ENCODE results near the gene PPP1R17.

The PPP1R17 gene

GRCh38 chr7:31687024-31687748, at the start of gene PPP1R17:
TSS of gene PPP1R17 (plus strand) at chr7:31687215. CDS start at chr7:31692442, 5,227 bp downstream.
- H3K4me3 ChIP-seq (ENCODE audit: low read depth, low read length), result no peak within 1 kb of the TSS

GRCh38 chr7:31640381-31640780, 46.6 kb upstream of the PPP1R17 start:
- no peak overlapping the region for H3K4me3 ChIP-seq (ENCODE audit: low read depth, low read length)

DNA sequence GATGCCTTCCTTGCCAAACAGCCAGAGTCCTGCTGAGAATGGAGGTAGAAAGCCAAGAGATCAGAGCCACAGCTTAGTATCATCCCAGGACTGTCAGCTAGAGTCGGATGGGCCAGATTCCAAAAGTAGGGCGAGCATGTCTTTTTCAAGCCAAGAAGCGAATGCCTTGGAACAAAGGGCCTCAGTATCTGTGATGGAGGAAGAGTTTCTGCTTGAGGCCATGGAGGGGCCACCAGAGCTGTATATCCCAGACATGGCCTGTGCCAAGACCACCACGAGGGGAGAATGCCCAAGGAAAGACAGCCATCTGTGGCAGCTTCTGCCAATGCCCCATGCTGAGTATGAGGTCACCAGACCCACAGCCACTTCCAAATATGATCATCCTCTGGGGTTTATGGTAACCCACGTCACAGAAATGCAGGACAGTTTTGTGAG, 44.3 kb upstream of the PPP1R17 start:
- no peak overlapping the region for H3K4me3 ChIP-seq (ENCODE audit: low read depth, low read length)

DNA sequence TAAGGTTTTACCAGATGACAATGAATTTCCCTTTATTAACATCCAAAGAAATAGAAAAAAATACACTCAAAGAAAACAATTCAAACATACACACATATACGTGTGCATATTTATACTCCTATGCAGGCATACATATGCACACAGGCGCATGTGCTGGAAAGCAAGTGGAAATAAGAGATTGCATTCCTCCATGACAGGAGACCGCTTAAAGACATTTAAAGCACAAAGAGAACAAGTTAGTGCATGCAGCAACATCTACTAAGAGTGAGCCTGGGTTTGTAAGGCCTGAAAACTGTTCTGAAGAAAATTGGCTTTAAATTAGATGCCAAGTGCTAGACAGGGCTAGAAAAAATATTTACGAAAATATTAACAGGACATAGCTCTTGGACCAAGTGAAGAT, 40.1 kb upstream of the PPP1R17 start:
- H3K4me3 ChIP-seq (ENCODE audit: low read depth, low read length), result no peak overlapping the region

DNA sequence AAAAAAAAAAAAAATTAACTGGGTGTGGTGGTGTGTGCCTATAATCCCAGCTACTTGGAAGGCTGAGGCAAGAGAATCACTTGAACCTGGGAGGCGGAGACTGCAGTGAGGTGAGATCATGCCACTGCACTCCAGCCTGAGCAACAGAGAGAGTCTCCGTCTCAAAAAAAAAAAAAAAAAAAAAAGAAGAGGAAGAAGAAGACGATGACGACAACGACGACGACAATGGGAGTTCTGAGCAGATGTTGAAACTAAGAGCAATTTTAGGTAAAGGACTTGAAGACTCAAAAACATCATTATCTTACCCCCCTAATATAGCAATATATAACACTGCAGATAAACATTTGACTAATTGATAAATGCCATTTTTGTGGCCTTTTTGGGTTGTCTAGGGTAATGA, 39.5 kb upstream of the PPP1R17 start:
- no peak overlapping the region for H3K4me3 ChIP-seq (ENCODE audit: low read depth, low read length)

DNA sequence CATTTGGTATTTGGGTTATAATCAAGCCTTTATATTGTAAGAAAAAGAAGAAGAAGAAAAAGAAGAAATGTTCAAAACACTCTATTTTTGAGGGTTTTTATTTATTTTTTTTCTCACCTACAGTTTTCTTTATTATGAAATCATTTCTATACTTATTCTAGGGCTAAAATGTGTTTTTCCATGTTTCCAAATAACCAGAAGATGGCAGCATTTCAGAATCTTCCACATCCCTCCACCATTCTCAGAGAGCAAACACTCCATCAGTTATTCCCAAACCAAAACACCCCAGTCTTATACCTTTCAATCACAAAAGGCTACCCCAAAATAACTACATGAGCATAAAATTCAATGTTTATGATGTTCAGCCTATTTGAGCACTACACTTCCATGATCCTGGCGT, 38.7 kb upstream of the PPP1R17 start:
- H3K4me3 ChIP-seq (ENCODE audit: low read depth, low read length), result no peak overlapping the region

DNA sequence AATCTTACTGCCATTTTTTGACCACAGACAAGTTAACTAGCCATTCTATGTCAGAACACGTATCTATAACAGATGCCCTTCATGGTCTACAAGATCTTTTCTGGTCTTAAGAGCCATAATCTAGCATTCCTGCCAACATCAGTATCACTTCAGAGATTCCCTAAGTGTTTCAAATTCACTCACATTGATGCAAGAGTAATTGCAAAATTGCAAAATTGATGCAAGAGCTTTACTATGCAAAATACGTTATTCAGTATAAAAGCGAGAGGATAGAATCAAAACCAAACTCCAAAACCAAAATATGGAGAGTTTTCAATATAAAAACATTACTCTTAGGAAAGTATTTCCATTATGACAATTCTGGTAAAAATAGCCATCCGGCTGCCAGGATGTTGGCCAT, 38.1 kb upstream of the PPP1R17 start:
- H3K4me3 ChIP-seq (ENCODE audit: low read depth, low read length), result no peak overlapping the region

DNA sequence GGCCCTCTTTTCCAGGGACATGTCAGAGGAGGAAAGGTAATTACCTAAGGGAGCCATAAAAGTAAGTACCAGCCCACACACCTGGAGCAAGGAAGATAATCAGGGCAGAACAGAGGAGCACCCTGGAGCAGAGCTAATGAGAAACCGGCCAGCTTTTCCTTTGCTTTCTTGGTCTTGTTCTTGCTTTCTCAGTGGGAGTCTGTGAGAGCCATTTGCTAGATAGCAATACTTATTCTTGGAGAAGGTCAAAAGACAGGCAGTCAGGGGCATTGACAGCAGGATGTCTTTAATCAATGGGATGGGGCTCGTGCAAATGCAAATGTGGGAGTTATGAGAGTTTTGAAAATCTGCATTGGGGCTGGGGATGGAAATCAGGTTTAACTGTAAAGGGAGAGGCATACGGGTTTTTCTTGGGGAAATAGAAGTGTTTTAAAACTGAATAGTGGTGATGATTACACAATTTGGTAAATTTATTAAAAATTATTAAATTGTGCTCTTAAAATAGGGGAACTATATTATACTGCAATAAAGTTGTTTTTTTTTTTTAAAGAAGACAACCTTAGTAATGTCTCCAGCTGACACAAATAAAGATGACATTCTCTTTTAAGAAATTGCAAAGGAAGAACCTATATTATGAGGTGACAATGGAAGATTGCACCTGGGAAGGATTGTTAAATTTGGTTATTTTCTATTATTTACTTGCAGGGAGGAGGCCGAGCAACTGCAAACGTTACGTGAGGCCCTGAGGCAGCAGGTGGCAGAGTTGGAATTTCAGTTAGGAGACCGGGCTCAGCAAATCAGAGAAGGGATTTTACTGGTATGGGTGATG, 35.6 kb upstream of the PPP1R17 start:
- H3K4me3 ChIP-seq (ENCODE audit: low read depth, low read length), result no peak overlapping the region

DNA sequence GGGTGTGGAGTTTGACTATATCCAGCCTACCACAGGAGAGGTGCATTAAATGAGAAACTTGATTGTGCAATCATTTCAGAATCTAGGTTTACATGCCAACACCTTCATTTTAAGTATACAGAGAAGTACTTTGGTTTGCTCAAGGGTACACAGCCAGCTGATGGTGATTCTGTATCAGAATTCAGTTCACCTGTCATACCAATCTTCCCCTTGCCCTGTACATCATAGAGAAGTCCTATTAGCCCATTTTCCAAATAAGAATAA, 35.0 kb upstream of the PPP1R17 start:
- no peak overlapping the region for H3K4me3 ChIP-seq (ENCODE audit: low read depth, low read length)

DNA sequence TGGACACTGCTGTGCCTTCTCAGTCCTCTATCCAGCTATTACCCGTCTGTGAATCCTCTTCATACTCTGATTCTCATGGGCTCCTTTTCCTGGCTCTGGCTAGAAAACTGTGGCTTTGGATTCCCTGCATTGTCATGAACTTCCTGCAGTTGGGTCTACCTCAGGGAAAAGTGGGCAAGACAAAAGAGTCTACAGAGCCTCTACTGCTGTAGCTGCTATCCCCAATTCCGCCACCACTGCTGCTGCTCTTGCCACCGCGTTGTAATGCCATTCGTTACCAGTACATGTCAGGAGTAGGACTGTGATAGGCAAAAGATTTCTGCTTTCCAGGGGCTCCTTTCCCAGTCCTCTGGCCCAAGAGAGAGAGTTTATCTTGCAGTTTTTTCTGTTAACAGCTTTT, 23.9 kb upstream of the PPP1R17 start:
- no peak overlapping the region for H3K4me3 ChIP-seq (ENCODE audit: low read depth, low read length)

DNA sequence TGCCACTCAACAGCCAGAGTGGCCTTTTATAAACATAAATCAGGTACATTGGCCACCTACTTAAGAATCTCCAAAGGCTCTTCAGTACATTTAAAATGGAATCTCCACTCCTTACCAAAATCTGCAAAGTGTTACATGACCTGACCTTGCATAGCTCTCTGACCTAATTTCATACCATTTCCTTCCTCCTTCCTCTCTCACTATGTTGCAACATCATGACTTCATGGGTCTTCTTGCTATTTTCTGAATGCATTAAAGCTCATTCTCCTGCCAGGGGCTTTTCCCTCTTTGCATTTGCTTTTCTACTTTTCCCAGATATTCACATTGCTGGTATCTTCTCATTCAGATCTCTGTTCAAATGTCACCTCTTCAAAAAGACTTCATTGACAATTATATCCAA, 22.1 kb upstream of the PPP1R17 start:
- no peak overlapping the region for H3K4me3 ChIP-seq (ENCODE audit: low read depth, low read length)

DNA sequence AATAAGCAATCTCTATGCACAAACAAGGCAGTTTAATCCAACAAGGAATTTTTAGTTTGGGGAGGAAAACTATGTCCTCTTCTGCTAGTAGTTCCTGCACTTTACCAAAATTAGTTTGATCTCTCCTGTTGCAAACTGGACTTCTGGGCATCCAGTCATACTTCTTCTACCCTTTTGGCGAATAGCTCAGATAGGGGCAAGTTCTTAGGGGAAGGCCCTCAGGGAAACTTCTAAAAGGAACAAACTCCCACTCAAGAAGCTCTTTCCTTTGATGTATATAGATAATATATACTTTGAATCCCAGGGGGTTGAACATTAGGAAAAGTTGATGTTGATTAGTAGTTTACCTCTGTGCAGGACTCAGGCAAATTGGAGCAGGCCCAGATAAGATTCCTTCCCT, 21.5 kb upstream of the PPP1R17 start:
- no peak overlapping the region for H3K4me3 ChIP-seq (ENCODE audit: low read depth, low read length)

DNA sequence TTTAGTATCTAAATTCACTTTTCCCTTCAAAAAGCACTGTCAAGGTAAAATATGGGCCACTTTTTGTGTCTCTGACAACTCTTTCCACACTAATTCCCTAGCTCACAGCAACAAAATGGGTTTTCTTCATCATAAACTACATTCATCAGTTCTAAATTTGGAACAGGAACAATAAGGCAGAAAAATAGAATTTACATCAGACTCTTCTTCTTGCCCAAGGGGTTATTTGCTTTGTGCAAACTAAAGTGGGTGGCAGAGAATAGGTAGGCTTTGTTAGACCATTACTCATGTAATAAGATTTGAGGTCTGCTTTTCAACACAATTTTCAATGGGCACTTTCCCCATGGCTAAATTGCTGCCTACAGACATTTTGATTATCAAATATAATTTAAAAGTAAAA, 17.6 kb upstream of the PPP1R17 start:
- no peak overlapping the region for H3K4me3 ChIP-seq (ENCODE audit: low read depth, low read length)

DNA sequence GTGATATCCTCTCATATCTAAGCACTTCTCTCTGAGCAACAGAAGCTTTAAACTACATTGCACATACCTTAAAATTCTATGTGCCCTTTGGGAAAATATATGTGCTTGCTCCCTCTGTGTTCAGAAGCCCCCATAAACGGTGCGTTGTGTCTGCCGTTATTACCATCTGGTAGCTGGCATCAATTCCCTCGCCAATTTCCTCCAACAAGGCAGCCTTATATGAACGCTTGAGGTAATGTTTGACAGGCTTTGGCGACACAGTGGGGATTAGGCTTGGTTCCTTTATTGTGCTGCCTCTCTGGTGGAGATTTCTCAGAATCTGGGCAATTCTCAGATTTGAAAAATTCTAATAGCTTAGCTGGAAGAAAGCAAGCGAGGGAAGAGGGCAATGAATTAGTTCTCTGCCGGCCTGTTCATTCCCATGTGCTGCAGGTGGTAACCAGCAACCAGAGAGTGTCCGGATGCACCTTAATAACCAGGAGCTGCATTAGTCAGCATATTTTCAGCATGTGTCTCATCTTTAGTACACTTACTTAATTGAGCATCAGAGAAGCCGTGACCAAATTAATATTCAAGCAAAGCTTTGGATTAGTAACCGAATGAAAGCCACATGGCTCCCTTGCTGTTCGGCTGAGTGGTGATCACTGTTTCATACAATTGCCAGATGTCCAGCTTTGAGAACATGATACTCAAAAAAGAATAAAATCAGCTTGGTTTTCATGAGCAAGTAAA, 7.3 kb upstream of the PPP1R17 start:
- no peak overlapping the region for H3K4me3 ChIP-seq (ENCODE audit: low read depth, low read length)

DNA sequence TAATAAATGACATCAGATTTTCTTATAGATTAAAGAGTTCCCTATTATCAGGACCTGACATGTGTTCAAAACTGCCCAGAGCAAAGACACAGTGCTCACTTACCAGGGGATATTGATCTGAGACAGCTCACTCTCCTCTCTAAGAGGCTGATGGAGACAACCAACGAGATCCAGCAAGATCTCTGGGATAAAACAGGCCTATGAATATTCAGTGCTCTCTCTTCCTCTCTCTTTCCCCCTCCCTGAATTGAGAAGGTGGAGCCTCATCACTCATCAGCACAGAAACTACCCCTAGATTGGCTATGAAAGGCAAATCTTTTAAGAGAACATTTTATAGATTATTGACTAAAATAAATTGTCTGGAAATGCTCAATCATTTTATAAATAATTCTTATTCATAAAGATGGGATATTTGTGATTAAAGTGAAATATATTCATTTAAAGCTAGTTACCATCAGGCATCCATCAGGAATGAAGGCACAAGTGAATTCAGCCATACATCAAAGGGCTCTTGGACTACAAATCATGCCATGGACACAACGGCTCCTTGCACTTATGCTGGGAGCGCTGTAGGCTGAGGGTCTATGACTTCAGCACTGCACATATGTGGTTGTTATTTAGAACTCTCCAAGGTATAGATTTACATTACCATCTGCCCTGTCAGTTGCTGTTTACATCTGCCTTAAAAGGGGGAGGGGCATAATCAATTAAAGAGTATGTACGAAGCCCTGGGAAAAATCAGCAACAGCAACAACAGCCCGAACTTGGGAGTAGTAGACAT, 3.4 kb upstream of the PPP1R17 start:
- no peak overlapping the region for H3K4me3 ChIP-seq (ENCODE audit: low read depth, low read length)

GRCh38 chr7:31688372-31688771, 1.4 kb downstream of the PPP1R17 start:
- H3K4me3 ChIP-seq (ENCODE audit: low read depth, low read length), result no peak overlapping the region

- no peak overlapping the region for H3K4me3 ChIP-seq (ENCODE audit: low read depth, low read length)
Observed at GRCh38 chr7:31688996-31689395, 2.0 kb downstream of the PPP1R17 start.

- H3K4me3 ChIP-seq (ENCODE audit: low read depth, low read length), result no peak overlapping the region
Observed at GRCh38 chr7:31690935-31691334, 3.9 kb downstream of the PPP1R17 start.

- no peak overlapping the region for H3K4me3 ChIP-seq (ENCODE audit: low read depth, low read length)
Observed at GRCh38 chr7:31692451-31692850, 5.4 kb downstream of the PPP1R17 start.

DNA sequence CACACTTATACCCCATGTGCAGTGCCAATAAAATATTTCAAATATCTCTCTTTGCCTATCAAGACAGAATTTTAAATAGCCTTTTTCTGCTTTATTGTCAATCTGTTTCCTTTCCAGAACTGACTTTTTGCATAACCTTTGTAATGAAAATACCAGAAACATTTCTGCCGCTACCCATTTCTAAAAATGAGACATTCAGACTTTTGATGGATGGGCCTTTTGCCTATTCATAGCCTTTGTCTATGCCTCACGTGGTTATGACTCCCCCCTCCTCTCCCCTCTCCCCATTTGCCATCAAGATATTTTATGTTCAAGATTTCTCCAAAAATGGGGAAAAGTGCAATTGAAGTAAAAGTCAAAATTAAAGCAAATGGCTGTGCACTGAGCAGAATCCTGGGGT, 5.9 kb downstream of the PPP1R17 start:
- H3K4me3 ChIP-seq (ENCODE audit: low read depth, low read length), result no peak overlapping the region
